Astrocyte (in vitro differentiated cells and primary cell): ENCODE data around the gene TMOD3.

Experiments
- EZH2 ChIP-seq: IDR thresholded peaks from 2 replicates; pipeline ENCODE4 v1.6.1; 2012; ENCODE audit warnings: mild to moderate bottlenecking, low read length, inconsistent platforms; ENCODE audit not compliant: insufficient read depth
- TF ChIP-seq, protein P1 (sequence below): IDR thresholded peaks from 2 replicates; pipeline ENCODE4 v1.5.1; 2011; ENCODE audit warnings: low read depth, mild to moderate bottlenecking, inconsistent platforms, low read length, moderate library complexity; ENCODE audit not compliant: insufficient read depth

DNA sequence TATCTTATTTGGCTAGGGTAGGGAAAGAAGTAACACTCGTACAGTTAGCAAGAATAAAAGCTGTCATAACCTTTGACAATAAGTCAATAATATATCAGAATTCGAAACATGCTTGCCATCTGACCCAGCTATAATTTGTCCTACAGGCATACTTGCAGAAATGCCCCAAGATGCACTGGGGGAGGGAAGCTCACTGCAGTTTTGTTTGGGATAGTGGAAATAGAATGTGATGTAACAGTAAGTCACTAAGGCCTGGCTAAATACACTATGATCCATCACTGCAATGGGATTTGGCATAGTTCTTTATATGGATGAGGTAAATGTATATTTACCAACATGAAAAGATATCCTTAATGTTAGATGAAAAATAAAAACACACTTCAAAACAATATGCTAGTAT is 25.5 kb upstream of the TMOD3 start:
- TF ChIP-seq, protein P1, sequence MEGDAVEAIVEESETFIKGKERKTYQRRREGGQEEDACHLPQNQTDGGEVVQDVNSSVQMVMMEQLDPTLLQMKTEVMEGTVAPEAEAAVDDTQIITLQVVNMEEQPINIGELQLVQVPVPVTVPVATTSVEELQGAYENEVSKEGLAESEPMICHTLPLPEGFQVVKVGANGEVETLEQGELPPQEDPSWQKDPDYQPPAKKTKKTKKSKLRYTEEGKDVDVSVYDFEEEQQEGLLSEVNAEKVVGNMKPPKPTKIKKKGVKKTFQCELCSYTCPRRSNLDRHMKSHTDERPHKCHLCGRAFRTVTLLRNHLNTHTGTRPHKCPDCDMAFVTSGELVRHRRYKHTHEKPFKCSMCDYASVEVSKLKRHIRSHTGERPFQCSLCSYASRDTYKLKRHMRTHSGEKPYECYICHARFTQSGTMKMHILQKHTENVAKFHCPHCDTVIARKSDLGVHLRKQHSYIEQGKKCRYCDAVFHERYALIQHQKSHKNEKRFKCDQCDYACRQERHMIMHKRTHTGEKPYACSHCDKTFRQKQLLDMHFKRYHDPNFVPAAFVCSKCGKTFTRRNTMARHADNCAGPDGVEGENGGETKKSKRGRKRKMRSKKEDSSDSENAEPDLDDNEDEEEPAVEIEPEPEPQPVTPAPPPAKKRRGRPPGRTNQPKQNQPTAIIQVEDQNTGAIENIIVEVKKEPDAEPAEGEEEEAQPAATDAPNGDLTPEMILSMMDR, result no peak
- no peak for TF ChIP-seq EZH2
